ENCODE results near the gene TSKS.
A peak's percentile ranks its signal among the peaks of the same experiment; 100 is the strongest.

The TSKS gene

GRCh38 chr19:49763230-49763629 lies at the start of gene TSKS:
Gene TSKS (minus strand): TSS chr19:49763306. CDS start chr19:49763247, 59 bp downstream.
- DNase-seq (ENCODE audit: low read depth in 2 of 3, low spot score in 1 of 3), result no peak

DNA sequence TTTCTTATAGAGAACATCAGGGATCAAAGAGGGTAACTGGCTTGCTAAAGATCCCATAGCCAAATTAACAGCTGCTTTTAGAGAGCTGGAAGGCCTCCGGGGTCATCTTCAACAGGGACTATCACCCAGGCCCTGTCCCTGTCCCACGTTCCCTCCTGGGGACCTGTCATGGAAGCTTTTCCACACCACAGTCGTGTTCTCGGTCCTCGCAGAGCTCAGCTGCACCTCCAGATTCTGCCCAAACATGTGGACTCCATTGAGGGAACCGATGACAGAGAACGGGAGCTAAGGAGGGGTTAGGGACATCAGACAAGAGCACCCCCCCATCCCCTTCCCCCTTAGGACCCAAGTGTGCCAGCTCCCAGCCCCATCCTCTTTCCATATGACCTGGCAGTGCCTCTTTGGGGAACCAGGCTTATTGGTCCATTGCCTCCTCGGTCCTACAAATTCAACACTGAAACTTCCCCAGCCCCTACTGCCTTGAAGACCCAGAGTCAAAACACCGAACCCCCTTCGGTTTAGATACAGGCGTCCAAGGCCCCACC lies 49.4 kb upstream of the TSKS start:
- no peak for DNase-seq (ENCODE audit: low read depth in 2 of 3, low spot score in 1 of 3)

GRCh38 chr19:49811328-49811727 lies 48.2 kb upstream of the TSKS start:
- DNase-seq (ENCODE audit: low read depth in 2 of 3, low spot score in 1 of 3), result no peak

- DNase-seq (ENCODE audit: low read depth in 2 of 3, low spot score in 1 of 3), result no peak
Observed at GRCh38 chr19:49809941-49810389, 46.9 kb upstream of the TSKS start.

DNA sequence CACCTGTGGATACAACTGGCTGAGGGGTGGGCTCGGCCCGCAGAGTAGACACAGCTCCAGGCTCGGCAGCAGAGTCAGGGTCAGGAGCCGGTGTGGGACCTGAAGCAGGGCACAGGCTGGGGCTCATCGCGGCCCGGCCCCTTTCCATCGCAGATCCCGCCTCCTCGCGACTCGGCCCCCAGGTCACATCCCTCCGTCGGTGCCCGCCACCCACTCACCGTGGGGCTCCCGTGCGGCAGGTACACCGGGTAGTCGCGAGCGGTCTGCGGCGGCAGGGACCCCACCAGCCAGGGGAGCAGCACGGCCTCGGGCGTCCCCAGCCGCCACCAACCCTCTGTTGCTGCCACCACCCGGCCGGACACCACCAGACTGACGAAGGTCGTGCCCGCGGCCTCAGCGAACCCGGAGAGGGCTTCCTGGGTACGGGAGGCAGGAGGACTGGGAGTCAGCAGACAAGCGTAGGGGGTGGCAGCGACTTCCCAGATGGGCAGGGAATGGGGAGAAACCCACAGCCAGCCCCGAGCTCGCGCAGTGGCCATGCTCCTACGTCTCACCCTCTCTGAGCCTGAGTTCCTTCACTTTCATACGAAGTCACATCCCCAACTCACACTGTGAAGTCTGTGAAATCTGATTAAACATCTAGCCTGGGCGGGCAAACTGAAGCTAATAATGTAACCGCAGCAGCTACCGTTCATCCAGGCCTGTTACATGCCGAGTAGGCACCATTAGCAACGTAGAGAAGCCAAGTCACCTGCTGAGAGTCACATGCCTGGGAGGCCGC lies 46.2 kb upstream of the TSKS start:
- DNase-seq (ENCODE audit: low read depth in 2 of 3, low spot score in 1 of 3), result peak in 1 of 3 donors; percentile 22

DNA sequence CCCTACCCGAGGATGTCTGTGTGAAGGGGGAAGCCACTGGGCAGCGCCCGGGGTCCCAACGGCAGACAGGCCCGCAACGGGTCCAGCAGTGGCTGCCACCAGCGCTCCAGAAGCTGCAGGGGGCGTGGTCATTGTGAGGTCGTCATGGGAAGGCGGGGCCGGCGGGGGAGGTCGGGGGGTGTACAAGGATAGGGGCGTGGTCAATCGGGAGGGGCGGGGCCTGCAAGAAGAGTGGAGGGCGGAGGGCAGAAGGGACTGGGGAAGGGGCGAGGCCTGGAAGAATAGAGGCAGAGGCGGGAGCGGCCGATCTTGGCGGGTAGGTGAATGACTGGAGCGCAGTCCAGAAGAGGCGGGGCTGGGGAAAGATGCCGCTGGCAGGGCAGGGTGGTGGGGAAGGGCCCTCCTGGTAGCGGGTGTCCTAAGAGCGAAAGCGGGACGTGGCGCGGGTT lies 45.6 kb upstream of the TSKS start:
- DNase-seq (ENCODE audit: low read depth in 2 of 3, low spot score in 1 of 3), result peak; percentile 73 to 84 (median 76)

DNA sequence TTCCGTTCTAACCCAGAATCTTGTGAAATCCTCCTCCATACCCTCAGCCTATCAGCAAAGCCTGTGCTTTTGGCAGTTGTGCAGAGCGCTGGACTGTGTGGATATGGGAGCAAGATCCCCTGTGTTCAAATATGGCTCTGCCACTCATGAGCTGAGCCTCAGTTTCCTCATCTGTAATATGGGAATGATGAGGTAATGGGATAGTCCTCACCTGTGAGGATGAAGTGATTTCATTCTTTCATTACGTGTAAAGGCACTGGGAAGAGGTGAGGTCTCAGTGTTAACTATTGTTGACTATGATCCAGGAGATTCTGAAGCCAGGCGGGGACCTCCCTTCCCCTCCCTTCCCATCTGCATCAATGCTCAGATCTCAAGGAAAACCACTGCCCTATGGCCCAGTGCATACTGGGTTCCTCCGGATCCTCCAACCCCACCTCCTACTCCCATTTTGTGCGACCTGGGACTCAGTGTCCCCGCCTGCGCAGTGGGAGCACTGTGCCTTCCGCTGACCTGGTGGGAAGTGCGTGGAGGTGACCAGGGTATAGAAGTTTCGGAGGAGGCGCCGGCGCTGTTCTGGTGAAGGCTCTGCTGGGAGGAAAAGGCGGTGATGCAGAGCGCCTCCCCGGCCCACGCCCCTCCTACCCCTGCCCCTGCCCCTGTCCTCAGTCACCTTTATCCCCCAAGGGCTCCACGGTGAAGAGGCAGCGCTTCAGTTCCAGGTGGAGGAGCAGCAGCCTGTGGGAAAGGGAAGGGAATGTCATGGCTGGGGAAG lies 45.0 kb upstream of the TSKS start:
- no peak for DNase-seq (ENCODE audit: low read depth in 2 of 3, low spot score in 1 of 3)

DNA sequence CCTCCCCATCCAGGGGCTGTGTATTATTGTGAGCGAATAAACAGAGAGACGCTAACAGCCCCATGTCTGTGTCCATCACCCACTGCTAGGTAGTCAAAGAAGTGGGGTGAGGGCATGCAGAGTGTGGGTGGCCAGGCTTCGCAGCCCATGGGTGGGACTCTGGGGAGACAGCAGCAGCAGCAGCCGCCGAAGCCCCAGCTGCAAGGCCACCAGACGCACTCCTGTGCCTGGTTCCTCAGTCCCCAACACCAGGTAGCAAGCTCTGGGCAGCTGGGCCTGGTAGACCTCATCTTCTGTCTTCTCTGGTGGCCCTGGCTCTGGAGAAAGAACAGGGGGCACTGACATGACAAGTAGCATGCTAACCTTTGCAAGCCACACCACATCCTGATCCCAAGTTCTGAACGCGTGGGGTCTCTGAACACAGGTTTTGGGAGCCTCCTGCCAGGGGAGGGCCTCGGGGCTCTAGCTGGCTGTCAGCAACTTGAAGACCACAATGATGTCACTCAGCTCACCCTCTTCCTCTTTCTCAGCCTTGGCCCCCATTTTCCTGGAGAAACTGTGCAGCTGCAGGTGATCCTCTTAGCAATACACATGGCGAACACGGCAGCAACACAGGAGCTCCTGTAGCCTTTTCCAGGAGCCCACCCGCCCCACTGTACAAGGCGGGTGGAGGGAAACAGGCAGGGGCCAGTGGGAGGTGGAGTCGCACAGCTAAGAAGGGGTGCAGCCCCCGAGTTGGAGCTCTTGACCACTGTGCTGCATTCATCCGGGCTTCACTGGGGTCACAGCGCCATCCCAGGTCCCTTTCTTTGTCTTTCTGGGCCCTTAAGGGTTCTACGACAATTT lies 44.2 kb upstream of the TSKS start:
- no peak for DNase-seq (ENCODE audit: low read depth in 2 of 3, low spot score in 1 of 3)

- no peak for DNase-seq (ENCODE audit: low read depth in 2 of 3, low spot score in 1 of 3)
Observed at GRCh38 chr19:49806620-49806959, 43.5 kb upstream of the TSKS start.

DNA sequence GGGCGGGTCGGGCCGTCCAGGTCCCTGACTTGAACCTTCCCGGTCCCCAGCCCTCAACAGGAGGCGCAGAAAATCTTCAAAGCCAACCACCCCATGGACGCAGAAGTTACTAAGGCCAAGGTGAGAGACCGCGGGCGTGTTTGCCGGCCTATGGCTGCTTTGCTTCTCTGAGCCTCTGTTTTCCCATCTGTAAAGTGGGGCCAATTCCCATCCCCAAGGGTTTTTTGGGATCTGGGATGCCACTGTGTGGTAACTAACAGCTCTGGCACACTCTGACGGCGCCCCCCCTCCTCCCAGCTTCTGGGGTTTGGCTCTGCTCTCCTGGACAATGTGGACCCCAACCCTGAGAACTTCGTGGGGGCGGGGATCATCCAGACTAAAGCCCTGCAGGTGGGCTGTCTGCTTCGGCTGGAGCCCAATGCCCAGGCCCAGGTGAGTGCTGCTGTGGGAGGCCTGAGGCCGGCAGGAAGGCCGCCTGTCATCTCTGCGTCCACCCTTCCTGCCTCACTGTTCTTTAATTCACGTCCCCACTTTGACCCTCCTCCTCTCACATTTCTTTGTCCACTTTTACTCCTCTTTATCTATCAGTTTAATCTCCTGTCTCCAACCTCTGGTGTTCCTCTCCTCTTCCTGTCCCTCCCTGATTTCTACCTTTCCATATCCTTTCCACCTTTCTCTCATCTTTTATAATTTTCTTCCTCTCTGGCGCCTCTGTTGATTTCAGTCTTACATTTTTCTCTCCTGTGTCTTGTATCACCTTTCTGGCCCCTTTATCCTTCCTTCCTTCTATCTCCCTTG lies 42.9 kb upstream of the TSKS start:
- no peak for DNase-seq (ENCODE audit: low read depth in 2 of 3, low spot score in 1 of 3)

DNA sequence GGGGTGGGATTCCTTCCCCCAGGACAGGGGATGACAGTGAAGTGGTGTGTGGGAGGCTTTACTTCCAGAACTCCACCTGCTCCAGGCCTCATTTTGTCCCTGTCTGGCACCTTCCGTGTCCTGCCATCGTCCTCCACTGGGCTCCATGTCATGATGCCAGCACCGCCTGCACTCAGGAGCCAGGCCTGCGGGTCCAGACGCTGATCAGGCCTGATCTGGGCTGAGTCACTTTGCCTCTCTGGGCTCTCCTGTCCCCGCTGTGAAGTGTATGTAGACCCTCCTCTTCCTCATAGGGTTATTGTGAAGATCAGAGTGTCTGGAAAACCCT lies 40.4 kb upstream of the TSKS start:
- DNase-seq (ENCODE audit: low read depth in 2 of 3, low spot score in 1 of 3), result no peak

GRCh38 chr19:49802836-49803528 lies 39.9 kb upstream of the TSKS start:
- DNase-seq (ENCODE audit: low read depth in 2 of 3, low spot score in 1 of 3), result no peak

DNA sequence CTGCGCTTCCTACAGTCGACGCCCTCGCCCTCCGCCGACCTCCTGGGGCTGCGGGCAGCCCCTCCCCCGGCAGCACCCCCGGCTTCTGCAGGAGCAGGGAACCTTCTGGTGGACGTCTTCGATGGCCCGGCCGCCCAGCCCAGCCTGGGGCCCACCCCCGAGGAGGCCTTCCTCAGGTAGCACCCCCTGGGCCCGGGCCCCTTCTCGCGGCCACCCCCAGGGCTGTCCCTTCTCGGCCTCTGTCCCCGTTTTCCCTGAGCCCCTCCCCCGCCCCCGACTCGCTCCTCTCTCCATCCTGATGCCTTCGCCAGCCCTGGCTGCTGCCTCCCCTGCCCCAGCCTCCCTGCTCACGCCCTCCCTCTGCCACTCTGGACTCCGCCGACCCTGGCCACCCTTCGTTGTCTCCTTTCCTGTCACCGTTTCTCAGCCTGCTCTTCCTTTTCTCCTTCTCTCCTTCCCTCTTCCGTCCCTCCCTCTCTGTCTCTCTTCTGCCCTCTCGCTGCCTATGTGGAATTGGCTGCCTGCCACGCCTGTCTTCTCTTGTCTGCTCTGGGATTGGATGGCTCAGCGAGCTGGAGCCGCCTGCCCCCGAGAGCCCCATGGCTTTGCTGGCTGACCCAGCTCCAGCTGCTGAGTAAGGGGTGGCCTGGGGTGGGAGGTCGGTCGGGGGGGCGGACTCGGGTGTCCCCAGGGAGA lies 39.0 kb upstream of the TSKS start:
- no peak for DNase-seq (ENCODE audit: low read depth in 2 of 3, low spot score in 1 of 3)

GRCh38 chr19:49801401-49801888 lies 38.3 kb upstream of the TSKS start:
- no peak for DNase-seq (ENCODE audit: low read depth in 2 of 3, low spot score in 1 of 3)

GRCh38 chr19:49800771-49801170 lies 37.7 kb upstream of the TSKS start:
- no peak for DNase-seq (ENCODE audit: low read depth in 2 of 3, low spot score in 1 of 3)

- no peak for DNase-seq (ENCODE audit: low read depth in 2 of 3, low spot score in 1 of 3)
Observed at GRCh38 chr19:49799798-49800376, 36.8 kb upstream of the TSKS start.

GRCh38 chr19:49799271-49799797 lies 36.2 kb upstream of the TSKS start:
- DNase-seq (ENCODE audit: low read depth in 2 of 3, low spot score in 1 of 3), result no peak

- DNase-seq (ENCODE audit: low read depth in 2 of 3, low spot score in 1 of 3), result no peak
Observed at GRCh38 chr19:49798574-49798973, 35.5 kb upstream of the TSKS start.

DNA sequence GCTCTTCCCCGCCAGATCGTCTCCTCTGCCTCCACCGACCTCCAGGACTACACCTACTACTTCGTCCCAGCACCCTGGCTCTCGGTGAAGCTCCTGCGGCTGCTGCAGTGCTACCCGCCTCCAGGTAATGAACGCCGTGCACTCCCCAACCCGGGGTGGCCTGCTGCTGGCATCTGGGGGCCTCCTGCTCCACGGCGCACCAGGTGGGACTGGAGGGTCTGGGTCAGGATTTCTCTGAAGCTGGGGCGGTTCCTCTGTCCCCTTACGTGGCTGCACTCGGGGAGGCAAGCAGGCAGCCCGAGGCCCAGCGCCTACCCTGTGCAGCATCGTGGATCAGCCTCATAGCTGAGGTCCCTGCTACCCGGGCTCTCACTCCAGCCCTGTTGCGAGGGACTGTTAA lies 32.5 kb upstream of the TSKS start:
- DNase-seq (ENCODE audit: low read depth in 2 of 3, low spot score in 1 of 3), result no peak

Data from stimulated activated CD4-positive, alpha-beta T cell treated with anti-CD3 and anti-CD28 coated beads, Interleukin-12 subunit alpha, Interleukin-12 subunit beta, amount 100 ng/mL, for 48 hours (primary cell).